K562 (cell line): ENCODE measurements around the gene SLK. TPM values are rescaled to one million over a fixed set of nuclear protein-coding genes. Genes with fewer than 3 reads are reported as not detected.
A peak's percentile ranks its signal among the peaks of the same experiment; 100 is the strongest.

Source experiments
- CBX3 ChIP-seq, 2 experiments: IDR thresholded peaks; 1 replicate in 1 of 2; 2 replicates in 1 of 2; pipeline ENCODE4 v1.6.1; 2012; ENCODE audit warnings: inconsistent platforms in 2 of 2, low read length in 2 of 2, borderline replicate concordance in 1 of 2, control low read depth in 1 of 2
- LCOR ChIP-seq: sonication (generic); formaldehyde crosslinking; IDR thresholded peaks from 2 replicates; pipeline ENCODE4 v1.8.0; 2022; ENCODE audit warnings: mild to moderate bottlenecking, missing genetic modification reagents
- PURB ChIP-seq: sonication (generic); formaldehyde crosslinking; IDR thresholded peaks from 2 replicates; pipeline ENCODE4 v1.9.0; 2021; ENCODE audit warnings: low read depth, mild to moderate bottlenecking, missing genetic modification reagents
- YY1 ChIP-seq, 3 experiments: IDR thresholded peaks; 2 replicates each; pipeline ENCODE4 v1.6.1; 2011; ENCODE audit warnings: low read length in 2 of 3, mild to moderate bottlenecking in 2 of 3, moderate library complexity in 2 of 3, borderline replicate concordance in 1 of 3, control low read depth in 1 of 3, low read depth in 1 of 3; ENCODE audit not compliant: insufficient read depth in 3 of 3, insufficient replicate concordance in 2 of 3, control insufficient read depth in 1 of 3, insufficient read length in 1 of 3; ENCODE audit errors: extremely low read depth in 1 of 3
- ZNF75A ChIP-seq: fragments of 450-650 bp; formaldehyde crosslinking; IDR thresholded peaks from 2 replicates; pipeline ENCODE4 v1.4.0; 2020; ENCODE audit warnings: mild to moderate bottlenecking
- polyA plus RNA-seq, 8 experiments: library from polyadenylated mRNA; depleted of rRNA in 4 of 8; stranded (reverse) in 5 of 8; unstranded in 3 of 8; fragments of >200 nt; fragmentation: Nextera tagmentation in 2 of 8; fragmentation: Illumina TruSeq in 1 of 8; extraction: Ambion mirVana in 2 of 8; extraction: Trizol in 1 of 8; gene quantifications; 2 replicates each; pipeline versions ENCODE4 v1.2.1 to v1.2.3, GENCODE V29; 2011 to 2014; ENCODE audit warnings: inconsistent platforms in 1 of 8, missing spikeins in 1 of 8
- total RNA-seq, 7 experiments: library from RNA; depleted of rRNA in 6 of 7; stranded (reverse); fragments of >200 nt in 6 of 7; fragmentation: Illumina TruSeq in 2 of 7; extraction: Trizol in 2 of 7; gene quantifications; 2 replicates each; pipeline versions ENCODE4 v1.2.1 to v1.2.3, GENCODE V29; 2011 to 2021; ENCODE audit warnings: low replicate concordance in 1 of 7
- TF ChIP-seq, protein P1 (sequence below): fragments of 250-450 bp; sonication (Bioruptor Pico); IDR thresholded peaks from 2 replicates; pipeline ENCODE4 v1.8.0; 2022; ENCODE audit warnings: moderate library complexity, mild to moderate bottlenecking, inconsistent platforms
- TF ChIP-seq, protein P2 (sequence below), 2 experiments: fragments of 150-350 bp in 1 of 2; IDR thresholded peaks; 2 replicates each; pipeline ENCODE4 v1.6.1; 2012 to 2016; ENCODE audit warnings: low read depth in 2 of 2, low read length in 2 of 2, mild to moderate bottlenecking in 1 of 2, moderate library complexity in 1 of 2
- TF ChIP-seq, protein P3 (sequence below): fragments of 450-650 bp; IDR thresholded peaks from 2 replicates; pipeline ENCODE4 v1.6.1; 2016; ENCODE audit warnings: mild to moderate bottlenecking
- TF ChIP-seq, protein P4 (sequence below), 3 experiments: fragments of 200-800 bp in 1 of 3; fragments of 250-450 bp in 1 of 3; fragments of 450-650 bp in 1 of 3; sonication (Bioruptor Pico) in 1 of 3; sonication (Bioruptor generic) in 1 of 3; formaldehyde crosslinking in 1 of 3; IDR thresholded peaks; 2 replicates each; pipeline versions ENCODE4 v1.6.1 to v1.8.0; 2016 to 2022; ENCODE audit warnings: mild to moderate bottlenecking in 2 of 3, missing genetic modification characterization in 2 of 3, missing compliant biosample characterization in 1 of 3, moderate library complexity in 1 of 3
- TF ChIP-seq, protein P5 (sequence below): fragments of 450-650 bp; IDR thresholded peaks from 2 replicates; pipeline ENCODE4 v1.6.1; 2016; ENCODE audit warnings: borderline replicate concordance

SLK gene
- total and polyA plus RNA-seq, 9 of the 15 experiments (the other 6 are each of a cell fraction or from before 2014, with no cell fraction given), result 8.2 to 40.0 (median 23.4) TPM

DNA sequence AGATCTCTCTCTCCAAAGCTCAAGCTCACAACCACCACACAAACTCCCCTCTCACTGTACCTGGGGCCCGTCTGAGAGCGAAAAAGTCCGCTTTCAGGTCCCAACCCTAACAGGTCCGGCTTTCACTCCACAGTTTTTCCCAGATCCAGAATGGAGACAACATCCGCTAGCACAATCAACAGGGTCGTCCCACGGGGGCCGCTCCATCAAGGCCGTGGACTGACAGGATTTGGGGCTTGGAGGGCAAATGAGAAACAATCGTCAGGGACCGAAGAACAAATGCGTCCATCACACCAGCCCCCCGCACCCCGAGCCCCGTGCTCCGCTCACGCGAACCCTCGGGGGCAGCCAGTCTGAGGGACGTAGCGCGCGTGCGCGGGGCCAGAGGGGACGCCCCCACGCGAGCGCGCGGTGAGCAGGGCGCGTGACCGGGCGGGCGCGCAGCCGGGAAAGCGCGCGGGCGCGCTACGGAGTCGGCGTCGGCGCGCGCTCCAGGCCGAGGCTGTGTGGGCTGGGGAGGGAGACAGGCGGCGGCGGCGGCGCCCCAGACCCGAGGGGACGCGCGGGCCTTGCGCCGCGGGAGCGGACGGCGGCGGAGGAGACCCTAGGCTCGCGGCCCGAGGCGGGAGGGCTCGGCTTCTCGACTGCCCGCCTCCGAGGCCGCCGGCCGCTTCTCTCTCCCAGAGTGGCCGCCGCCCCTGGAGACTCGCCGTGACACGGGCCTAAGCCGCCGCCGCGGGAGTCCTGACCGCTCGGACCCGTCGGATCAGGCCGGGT, at the start of gene SLK (continued):
- TF ChIP-seq LCOR (CRISPR knock-in tag) (no peak), YY1 (IDR thresholded peaks at IDR 0.05; ENCODE audit: borderline replicate concordance in 1 of 3, control insufficient read depth in 1 of 3, extremely low read depth in 1 of 3, insufficient read depth in 3 of 3, insufficient read length in 1 of 3, insufficient replicate concordance in 2 of 3, low read depth in 1 of 3, low read length in 2 of 3) (peak in 2 of 3 experiments; percentile 25 to 58), PURB (no peak), ZNF75A (CRISPR knock-in tag) (no peak), CBX3 (IDR thresholded peaks at IDR 0.05; ENCODE audit: borderline replicate concordance in 1 of 2, low read length in 2 of 2) (no peak)
- TF ChIP-seq, protein P1, sequence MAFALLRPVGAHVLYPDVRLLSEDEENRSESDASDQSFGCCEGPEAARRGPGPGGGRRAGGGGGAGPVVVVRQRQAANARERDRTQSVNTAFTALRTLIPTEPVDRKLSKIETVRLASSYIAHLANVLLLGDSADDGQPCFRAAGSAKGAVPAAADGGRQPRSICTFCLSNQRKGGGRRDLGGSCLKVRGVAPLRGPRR (CRISPR knock-in tag), result 0 out of 2 replicates have a peak, but pooled peaks have one; percentile 51
- TF ChIP-seq, protein P2, sequence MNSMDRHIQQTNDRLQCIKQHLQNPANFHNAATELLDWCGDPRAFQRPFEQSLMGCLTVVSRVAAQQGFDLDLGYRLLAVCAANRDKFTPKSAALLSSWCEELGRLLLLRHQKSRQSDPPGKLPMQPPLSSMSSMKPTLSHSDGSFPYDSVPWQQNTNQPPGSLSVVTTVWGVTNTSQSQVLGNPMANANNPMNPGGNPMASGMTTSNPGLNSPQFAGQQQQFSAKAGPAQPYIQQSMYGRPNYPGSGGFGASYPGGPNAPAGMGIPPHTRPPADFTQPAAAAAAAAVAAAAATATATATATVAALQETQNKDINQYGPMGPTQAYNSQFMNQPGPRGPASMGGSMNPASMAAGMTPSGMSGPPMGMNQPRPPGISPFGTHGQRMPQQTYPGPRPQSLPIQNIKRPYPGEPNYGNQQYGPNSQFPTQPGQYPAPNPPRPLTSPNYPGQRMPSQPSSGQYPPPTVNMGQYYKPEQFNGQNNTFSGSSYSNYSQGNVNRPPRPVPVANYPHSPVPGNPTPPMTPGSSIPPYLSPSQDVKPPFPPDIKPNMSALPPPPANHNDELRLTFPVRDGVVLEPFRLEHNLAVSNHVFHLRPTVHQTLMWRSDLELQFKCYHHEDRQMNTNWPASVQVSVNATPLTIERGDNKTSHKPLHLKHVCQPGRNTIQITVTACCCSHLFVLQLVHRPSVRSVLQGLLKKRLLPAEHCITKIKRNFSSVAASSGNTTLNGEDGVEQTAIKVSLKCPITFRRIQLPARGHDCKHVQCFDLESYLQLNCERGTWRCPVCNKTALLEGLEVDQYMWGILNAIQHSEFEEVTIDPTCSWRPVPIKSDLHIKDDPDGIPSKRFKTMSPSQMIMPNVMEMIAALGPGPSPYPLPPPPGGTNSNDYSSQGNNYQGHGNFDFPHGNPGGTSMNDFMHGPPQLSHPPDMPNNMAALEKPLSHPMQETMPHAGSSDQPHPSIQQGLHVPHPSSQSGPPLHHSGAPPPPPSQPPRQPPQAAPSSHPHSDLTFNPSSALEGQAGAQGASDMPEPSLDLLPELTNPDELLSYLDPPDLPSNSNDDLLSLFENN (IDR thresholded peaks at IDR 0.05; ENCODE audit: low read depth in 2 of 2, low read length in 2 of 2), result no peak
- TF ChIP-seq, protein P3, sequence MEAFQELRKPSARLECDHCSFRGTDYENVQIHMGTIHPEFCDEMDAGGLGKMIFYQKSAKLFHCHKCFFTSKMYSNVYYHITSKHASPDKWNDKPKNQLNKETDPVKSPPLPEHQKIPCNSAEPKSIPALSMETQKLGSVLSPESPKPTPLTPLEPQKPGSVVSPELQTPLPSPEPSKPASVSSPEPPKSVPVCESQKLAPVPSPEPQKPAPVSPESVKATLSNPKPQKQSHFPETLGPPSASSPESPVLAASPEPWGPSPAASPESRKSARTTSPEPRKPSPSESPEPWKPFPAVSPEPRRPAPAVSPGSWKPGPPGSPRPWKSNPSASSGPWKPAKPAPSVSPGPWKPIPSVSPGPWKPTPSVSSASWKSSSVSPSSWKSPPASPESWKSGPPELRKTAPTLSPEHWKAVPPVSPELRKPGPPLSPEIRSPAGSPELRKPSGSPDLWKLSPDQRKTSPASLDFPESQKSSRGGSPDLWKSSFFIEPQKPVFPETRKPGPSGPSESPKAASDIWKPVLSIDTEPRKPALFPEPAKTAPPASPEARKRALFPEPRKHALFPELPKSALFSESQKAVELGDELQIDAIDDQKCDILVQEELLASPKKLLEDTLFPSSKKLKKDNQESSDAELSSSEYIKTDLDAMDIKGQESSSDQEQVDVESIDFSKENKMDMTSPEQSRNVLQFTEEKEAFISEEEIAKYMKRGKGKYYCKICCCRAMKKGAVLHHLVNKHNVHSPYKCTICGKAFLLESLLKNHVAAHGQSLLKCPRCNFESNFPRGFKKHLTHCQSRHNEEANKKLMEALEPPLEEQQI, result no peak
- TF ChIP-seq, protein P4, sequence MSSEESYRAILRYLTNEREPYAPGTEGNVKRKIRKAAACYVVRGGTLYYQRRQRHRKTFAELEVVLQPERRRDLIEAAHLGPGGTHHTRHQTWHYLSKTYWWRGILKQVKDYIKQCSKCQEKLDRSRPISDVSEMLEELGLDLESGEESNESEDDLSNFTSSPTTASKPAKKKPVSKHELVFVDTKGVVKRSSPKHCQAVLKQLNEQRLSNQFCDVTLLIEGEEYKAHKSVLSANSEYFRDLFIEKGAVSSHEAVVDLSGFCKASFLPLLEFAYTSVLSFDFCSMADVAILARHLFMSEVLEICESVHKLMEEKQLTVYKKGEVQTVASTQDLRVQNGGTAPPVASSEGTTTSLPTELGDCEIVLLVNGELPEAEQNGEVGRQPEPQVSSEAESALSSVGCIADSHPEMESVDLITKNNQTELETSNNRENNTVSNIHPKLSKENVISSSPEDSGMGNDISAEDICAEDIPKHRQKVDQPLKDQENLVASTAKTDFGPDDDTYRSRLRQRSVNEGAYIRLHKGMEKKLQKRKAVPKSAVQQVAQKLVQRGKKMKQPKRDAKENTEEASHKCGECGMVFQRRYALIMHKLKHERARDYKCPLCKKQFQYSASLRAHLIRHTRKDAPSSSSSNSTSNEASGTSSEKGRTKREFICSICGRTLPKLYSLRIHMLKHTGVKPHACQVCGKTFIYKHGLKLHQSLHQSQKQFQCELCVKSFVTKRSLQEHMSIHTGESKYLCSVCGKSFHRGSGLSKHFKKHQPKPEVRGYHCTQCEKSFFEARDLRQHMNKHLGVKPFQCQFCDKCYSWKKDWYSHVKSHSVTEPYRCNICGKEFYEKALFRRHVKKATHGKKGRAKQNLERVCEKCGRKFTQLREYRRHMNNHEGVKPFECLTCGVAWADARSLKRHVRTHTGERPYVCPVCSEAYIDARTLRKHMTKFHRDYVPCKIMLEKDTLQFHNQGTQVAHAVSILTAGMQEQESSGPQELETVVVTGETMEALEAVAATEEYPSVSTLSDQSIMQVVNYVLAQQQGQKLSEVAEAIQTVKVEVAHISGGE (CRISPR knock-in tag; IDR thresholded peaks at IDR 0.05), result peak in 1 of 3 experiments; percentile 83; a peak in 2 of 6 replicates
- TF ChIP-seq, protein P5, sequence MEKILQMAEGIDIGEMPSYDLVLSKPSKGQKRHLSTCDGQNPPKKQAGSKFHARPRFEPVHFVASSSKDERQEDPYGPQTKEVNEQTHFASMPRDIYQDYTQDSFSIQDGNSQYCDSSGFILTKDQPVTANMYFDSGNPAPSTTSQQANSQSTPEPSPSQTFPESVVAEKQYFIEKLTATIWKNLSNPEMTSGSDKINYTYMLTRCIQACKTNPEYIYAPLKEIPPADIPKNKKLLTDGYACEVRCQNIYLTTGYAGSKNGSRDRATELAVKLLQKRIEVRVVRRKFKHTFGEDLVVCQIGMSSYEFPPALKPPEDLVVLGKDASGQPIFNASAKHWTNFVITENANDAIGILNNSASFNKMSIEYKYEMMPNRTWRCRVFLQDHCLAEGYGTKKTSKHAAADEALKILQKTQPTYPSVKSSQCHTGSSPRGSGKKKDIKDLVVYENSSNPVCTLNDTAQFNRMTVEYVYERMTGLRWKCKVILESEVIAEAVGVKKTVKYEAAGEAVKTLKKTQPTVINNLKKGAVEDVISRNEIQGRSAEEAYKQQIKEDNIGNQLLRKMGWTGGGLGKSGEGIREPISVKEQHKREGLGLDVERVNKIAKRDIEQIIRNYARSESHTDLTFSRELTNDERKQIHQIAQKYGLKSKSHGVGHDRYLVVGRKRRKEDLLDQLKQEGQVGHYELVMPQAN, result no peak
